Measurements from ENCODE around the gene RMDN2.

DNA sequence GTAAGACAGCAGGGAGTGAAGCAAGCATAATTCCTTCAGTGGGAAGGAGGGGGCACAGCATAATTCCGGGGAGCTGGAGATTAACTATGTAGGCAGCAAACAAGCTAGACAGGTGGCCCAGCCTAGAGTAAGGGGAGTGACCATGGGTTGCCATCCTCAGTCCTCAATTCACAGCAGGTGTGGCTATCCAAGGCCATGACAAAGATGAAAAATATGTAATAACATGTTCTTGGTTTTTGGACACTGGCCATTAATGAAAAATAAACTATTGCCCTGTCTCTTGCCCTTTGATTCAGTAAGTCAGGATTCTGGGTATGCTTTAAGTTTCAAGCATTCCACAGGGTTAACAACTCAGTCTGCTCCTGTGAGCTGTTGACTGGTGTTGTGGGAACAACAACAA, 85.9 kb downstream of the RMDN2 start:
- no peak for TF ChIP-seq POLR2AphosphoS5 (IDR thresholded peaks at IDR 0.05; ENCODE audit: low read depth, low read length)
- TF ChIP-seq, protein P1, sequence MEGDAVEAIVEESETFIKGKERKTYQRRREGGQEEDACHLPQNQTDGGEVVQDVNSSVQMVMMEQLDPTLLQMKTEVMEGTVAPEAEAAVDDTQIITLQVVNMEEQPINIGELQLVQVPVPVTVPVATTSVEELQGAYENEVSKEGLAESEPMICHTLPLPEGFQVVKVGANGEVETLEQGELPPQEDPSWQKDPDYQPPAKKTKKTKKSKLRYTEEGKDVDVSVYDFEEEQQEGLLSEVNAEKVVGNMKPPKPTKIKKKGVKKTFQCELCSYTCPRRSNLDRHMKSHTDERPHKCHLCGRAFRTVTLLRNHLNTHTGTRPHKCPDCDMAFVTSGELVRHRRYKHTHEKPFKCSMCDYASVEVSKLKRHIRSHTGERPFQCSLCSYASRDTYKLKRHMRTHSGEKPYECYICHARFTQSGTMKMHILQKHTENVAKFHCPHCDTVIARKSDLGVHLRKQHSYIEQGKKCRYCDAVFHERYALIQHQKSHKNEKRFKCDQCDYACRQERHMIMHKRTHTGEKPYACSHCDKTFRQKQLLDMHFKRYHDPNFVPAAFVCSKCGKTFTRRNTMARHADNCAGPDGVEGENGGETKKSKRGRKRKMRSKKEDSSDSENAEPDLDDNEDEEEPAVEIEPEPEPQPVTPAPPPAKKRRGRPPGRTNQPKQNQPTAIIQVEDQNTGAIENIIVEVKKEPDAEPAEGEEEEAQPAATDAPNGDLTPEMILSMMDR (IDR thresholded peaks at IDR 0.05): no peak
- TF ChIP-seq TCF7L2 (IDR thresholded peaks at IDR 0.05; ENCODE audit: low read depth, low read length): no peak
- no peak for TF ChIP-seq SIN3A (IDR thresholded peaks at IDR 0.05; ENCODE audit: borderline replicate concordance, insufficient read depth, low read depth, low read length)
